Activated T-helper 1 cell treated with Interleukin-2 at 50 U/mL for 16 hours (primary cell): ENCODE results near the gene BHLHA15.
"Not testable (repeated sequence)": the region's sequence is repeated elsewhere in the genome, so short reads cannot be mapped to it uniquely, and the experiment has no call there.

Experiments used
- DNase-seq: peaks from one replicate; pipeline ENCODE4 v3.0.0-alpha.2; 2020; ENCODE audit warnings: low read depth

Gene BHLHA15

DNA sequence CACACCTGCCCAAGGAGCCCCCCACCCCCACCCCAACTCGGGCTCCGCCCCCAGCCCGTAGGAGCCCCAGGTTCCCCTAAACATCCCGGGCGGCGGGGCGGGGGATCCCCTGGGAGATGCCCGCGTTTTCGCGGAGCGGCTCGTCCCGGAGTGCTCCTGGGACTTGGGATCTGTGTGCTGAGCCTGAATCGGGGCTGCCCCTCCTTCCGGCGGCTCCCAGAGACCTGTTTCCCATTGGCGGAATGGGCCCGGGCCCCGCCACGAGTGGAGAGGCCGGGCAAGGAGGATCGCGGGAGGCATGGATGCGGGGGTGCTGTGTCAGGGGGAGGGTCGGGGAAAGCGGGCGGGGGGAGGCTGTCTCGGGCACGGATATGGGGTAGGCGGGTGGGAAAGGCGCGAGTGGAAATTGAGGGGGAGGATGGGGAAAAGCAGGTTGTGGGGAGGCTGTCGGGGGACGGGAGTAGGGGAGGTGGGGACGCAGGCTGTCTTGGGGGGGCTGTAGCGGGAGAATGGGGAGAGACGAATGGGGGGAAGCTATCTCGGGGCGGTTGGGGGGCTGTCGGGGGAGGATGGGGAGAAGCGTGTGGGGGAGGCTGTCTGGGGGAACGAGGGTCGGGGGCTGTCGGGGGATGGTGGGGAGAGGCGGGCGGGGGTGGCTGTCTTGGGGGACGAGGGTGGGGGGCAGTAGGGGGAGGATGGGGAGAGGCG is 572 bp upstream of the BHLHA15 start:
- DNase-seq: no peak

DNA sequence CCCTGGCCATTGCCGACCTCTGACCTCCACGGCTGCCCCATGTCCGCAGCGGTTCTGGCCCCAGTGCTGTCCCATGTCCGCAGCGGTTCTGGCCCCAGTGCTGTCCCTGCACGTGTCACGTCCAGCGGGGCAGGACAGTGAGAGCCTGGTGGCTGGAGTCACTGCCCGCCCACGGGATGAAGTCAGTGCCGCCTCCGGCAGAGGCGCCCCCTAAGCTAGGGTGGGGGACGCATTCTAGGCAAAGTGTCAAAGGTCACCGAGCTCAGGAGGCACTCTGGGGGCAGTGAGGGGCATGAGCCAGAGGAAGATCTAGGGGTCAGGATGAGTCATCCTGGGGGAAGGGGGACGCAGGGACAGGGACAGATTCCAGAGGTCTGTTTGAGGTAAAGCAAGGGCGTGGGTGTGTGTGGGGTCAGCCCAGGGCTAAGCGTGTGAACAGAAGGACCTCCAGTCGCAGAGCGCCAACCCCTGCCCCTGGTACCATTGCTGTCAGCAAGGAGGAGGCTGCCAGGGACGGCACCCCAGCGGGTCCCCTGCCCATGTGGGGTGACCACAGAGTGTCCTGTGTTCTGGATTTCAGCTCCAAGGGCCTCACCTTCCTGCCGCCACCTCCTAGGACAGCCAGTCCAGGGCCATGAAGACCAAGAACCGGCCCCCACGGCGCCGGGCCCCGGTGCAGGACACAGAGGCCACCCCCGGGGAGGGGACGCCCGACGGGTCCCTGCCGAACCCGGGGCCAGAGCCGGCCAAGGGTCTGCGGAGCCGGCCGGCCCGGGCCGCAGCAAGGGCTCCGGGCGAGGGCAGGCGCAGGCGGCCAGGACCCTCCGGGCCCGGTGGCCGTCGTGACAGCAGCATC is 665 bp downstream of the BHLHA15 start:
- no peak for DNase-seq

DNA sequence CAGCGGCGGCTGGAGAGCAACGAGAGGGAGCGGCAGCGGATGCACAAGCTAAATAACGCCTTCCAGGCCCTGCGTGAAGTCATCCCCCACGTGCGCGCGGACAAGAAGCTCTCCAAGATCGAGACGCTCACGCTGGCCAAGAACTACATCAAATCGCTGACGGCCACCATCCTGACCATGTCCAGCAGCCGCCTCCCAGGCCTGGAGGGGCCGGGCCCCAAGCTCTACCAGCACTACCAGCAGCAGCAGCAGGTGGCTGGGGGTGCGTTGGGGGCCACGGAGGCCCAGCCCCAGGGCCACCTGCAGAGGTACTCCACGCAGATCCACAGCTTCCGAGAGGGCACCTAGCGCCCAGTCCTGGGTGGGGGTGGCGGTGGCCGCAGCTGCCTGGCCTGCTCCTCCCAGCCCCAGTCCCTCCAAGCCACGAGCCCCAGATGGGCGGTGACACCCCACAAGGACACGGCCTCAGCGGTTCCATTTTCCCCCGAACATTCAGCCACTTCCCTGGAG is 1.3 kb downstream of the BHLHA15 start:
- DNase-seq: no peak

DNA sequence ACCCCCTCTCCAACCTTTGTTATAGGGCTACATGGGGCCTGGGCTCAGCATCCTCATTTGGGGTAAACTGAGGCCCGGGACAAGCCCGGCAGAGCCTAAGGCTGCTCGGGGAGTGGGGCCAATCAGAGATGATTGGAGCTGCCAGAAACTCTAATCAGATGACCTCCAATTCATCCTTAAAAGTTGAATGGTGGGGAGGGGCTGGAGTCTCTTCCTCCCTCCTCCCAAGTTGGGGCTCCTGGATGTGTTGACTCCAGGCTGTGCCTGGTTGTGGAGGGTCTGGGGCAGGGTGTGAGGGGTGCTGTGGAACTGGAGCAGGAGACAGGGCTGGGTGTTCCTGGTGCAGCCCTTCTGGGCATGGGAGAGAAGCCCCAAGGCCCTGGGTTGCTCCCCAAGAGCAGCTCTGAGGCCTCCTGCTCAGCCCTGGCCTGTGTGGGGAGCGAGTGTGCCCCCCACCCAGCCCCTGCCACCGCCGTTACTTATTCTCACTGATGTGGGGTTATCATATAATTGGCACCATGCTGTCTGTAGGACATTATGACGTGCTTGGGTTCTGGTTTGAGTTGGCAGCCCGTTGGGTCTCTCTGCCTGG is 2.2 kb downstream of the BHLHA15 start:
- no peak for DNase-seq

DNA sequence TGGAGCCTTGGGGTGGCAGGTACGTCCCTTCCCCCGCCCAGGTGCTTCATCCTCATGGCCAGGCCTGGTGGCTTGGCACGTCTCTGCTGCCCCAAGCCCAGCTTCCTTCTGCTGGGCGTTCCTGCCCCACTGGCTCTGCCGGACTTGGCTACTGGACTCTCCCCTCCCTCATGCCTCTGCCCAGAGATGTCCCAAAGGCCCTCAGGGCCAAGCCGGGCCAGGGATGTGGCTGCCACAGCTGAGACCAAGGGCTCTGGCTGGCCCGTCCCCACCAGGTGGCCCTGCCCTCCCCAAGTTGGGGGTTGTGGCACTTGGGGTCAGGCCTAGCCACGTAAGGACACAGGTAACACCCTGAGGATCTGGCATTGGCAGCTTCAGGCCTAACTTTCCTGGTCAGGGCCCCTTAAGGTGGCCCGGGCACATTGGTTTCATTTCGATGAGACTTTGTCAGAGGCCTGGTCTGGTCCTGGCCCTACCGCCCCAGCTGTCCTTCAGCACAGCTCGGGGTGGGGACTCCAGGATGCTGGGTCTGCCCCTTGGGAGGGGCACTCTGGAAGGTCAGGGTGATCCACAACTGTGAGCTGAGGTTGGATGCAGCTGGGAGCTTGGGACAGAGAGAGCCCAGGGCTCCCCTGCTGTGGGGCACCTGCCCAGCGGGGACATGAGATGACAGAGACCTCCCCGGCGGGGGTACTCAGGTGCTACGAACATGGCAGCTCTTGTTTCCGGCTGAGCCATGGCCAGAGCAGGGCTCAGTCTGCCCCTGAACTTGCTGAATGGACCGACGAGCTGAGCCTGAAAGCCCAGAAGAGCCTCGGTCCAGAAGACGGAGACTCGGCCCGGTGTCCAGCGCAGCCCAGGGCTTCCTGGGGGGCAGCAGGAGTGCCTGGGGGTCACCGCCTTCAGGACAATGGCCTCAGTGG is 2.9 kb downstream of the BHLHA15 start:
- DNase-seq: no peak

DNA sequence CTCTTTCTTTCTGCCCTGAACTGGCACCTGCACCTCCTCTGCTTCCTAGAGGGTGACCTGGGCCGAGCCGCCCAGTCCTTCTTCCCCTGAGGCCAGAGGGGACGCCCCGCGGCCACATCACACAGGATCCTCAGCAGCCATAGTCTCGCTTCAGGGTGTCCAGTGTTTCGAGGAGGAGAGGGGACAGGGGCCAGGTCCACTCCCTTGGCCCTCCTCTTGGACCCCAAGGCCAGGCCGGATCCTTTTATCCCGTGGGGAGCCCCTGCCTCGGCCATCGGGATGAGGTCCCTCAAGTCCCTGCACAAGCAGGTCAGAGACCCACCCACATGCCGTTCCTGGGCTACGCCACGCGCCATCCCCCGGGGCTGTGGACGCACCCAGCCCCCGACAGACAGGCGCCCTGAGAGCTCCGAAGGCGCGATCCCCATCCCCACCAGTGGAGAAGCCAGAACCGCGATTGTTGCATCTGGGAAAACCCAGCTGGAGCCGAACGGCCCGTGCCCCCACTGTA is 3.6 kb downstream of the BHLHA15 start:
- no peak for DNase-seq

DNA sequence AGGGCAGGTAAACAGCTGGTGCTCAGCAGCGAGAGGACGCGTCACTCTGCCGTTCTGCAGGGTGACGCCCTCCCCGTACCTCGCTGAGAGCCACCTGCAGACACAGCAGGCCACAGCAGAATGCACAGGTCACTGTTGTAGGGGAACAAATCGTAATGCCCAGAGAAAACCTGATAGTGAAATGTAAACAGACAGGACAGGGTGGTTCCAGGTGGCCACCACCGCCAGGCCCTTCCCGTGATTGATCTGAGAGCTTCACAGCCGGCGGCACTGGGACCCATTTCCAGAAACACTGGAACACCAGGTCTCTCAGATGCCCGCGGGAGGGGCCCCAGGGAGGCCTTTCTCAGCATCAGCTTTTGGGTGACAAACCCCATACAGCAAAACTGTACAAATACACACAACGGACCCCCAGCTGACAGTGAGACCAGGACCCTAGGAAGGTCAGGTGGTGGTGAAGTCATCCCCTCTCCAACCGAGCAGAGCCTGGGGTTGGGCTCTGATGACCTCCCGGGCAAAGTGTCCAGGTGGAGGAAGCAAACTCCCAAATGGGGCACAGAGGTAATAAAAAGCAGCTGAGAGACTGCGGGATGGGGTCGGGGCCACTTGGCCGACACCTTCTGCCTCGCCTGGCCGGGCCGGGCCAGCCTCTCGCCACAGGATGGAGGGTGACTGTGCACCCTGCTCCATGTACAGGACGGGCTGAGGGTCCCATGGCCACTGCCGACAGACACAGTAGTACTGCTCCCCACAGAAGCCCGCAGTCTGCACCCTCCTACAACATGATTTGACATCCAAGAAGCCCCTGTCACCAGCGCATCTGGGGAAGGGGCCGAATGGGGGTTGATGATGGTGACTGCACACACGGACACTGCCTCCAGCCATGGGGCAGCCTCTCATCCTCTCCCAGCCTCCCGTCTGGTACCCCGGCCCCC is 4.6 kb downstream of the BHLHA15 start:
- DNase-seq: no peak

DNA sequence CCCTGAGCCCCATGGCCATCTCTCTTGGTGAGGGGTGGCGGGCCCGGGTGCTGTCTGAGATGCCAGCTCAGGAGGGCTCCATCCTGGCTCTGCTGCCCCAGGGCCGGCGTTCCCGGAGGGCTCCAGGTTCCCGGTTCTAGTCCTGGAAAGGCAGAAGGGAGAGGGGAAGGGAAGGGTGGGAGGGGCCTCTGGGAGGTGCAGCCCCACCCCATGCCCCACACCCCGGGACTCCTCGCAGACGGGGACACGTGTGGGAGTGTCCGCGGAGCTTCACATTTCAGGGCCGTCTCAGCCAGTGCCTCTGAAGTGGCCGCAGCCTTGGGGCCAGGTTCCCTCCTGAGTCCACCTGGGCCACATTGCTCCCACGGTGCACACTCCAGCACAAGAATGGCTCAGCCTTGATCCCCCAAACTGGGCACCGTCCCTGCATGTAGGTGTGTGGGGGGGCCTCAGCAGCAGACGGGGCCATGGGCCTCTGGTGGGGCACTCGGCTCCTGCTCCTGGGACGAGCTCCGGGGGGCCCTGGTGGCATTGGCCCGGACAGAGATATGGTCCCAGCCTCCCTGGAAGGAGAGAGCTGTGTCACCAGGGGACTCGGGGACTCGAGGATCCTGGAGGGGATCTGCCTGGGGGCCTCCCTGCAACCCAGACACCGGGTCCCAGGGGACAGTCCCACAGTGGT is 5.8 kb downstream of the BHLHA15 start:
- no peak for DNase-seq

DNA sequence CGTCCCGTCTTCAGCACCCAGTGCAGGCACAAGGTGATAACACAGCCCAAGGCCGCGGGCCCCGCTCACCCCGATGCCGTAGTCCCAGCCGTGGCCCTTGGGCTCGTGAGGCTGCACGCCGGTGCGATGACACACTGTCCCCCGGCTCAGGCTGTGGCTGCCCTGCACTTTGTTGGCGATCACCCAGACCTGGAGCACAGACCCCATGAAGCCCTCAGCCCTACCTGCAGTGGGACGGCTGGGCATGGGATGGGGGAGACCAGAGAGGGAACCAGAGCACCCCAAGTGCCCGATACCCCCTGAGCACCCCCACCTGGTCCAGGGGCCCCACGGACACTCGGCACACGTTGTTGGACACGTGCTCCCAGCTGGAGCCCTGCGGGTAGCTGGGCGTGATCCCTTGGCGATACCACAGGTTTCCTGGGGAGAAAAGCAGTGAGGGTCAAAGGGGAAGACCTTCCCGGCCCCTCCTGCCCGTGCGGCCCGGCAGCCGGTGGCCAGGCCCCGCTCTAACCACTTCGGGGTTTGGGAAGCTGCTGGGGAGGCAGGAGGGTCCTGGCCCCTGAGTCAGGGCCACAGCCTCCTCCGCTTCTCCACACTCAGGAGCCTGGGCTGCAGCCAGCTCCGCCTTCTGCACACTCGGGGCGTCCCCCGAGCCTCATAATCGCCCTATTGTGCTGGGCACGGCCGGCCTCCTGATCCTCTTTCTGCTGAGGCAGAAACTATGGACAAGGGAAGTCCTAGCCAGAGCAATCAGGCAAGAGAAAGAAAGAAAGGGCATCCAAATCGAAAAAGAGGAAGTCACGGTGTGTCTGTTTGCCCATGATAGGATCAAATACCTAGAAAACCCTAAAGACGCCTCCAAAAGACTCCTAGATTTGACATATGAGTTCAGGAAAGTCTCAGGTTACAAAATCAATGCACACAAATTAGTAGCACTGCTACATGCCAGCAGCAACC is 6.7 kb downstream of the BHLHA15 start:
- DNase-seq: no peak

DNA sequence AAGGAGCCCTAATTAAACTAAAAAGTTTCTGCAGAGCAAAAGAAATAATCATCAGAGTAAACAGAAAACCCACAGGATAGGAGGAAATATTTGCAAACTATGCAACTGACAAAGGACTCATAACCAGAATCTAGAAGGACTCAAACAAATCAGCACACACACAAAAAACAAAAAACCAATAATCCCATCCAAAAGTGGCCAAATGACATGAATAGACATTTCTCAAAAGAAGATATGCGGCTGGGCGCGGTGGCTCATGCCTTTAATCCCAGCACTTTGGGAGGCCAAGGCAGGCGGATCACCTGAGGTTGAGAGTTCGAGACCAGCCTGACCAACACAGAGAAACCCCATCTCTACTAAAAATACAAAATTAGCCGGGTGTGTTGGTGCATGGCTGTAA is 8.1 kb downstream of the BHLHA15 start:
- DNase-seq: not testable (repeated sequence)

DNA sequence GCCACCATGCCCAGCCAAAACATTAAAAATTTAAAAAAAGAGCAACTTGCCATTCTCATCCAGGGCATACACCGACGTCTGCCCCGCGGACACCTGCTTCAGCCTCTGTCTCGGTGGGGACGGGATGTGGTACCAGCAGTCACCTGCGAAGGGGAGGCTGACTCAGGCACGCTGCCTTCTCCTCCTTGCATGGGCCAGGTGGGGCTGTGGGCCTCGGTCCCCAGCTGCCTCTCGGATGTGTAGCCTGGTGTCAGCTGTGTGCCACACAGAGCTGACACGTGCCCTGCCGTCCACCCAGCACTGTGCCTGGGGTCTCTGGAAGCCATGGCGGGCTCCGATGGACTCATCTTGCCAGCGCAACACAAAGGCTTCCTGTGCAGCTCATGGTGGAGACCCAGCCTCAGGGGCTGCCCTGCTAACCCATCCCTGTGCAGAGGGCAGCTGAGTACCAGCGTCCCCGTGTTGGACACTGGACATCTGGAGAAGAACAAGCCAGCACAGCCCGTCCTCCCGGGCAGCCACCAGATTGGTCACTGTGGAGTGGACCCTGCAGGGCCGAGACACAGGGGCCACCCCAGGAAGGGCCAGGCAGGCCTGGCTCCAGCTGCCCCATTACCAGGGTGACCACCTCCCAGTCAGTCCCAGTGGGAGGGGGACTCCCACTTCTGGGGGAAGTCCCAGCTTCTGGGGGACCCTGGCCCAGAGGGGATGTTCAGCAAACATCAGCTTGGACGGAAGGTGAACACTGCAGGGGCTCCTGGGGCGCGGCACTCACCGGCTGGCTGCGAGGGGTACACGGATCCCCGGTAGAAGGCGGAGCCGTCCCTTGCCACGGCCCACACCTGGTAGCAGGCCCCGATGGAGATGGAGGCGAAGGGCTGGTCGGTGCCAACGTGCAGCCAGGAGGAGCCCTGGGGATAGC is 10.6 kb downstream of the BHLHA15 start:
- no peak for DNase-seq

DNA sequence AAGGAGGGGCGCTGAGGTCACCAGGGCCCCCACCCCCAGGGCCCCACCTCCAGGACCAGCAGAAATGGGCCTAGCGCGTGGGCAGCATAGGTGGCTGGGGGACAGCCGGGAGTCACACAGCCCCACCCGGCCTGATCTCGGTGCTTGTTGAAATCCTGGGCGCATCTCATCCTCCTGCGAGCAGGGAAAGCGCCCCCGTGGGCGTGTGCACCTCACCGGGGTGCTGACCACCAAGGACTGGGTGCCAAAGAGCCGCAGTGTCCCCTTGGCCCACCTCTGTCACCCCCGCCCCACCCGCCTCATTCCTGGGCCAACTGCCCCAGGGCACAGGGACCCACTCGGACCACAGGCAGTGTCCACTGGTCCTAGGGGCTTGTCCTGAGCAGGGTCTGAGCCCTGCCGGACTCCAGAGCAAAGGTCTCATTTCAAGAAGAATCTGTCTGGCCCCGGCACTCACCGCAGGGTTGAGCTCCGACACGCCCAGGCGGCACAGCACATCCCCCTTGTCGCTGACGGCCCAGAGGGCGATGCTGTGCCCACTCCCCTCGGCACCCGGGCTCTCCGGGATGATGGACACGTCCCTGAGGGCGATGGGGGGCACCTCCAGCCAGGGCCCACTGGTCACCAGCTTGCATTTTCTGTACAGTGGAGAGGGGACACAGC is 11.4 kb downstream of the BHLHA15 start:
- no peak for DNase-seq

DNA sequence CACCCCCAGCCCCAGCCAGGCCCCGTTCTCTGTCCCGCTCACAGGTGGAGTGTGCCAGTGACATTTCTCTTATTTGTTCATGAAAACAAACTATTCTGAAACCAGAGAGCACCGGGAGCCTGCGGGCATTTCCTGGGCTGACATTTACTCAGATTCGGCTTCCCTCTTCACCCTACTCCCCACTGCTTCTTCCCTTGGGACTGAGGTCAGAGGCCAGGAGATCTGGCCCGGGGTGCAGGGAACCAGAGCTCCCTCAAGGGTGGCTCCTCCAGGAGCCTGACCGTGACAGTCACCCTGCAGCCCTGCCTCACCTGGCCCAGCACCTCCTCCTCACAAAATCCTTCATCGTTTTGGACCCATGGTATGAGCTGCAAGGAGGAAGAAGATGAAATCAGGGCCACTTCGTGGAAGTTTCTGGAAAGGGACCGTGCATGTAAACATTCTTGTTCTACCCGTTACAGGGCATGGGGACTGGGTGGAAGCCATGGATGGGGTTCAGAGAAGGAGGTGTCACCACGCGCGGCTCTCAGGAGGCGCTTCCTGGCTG is 12.2 kb downstream of the BHLHA15 start:
- no peak for DNase-seq

DNA sequence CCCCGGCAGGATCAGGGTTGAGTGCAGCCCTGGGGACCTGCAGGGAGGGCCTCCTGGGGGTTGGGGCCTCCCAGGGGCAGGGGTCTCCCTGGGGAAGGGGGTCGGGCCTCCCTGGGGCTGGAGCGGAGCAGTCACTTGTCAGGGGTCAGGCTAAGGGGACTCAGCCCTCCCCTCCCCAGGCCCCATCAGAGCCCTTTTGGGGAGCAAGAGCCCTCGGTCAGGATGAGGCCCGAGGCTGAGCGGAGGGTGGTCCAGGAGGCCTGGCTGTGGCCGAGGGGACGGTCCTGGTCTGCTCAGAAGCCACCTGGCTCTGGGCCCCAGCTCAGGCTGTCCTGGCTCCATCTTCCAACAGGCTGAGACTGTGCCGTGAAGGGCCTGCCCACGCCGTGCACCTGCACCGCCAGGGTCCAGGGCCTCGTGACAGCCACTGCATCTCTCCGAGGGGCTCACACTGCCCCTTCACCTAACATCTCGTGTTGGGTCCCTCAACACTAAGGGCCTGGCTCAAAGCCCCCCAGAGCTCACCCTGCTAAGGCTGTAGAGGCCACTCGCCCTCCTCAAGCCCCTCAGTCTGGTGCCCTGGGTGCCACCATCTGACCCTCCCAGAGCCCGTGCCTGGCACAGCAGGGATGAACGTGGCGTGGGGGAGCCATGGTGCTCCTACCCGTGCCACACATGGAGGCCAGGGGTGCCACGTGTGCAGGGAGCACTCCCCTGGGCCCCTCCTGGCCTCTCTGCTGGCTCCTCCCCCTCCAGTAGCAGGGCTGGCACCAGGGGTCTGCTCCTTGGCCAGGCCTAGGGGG is 12.9 kb downstream of the BHLHA15 start:
- DNase-seq: no peak

DNA sequence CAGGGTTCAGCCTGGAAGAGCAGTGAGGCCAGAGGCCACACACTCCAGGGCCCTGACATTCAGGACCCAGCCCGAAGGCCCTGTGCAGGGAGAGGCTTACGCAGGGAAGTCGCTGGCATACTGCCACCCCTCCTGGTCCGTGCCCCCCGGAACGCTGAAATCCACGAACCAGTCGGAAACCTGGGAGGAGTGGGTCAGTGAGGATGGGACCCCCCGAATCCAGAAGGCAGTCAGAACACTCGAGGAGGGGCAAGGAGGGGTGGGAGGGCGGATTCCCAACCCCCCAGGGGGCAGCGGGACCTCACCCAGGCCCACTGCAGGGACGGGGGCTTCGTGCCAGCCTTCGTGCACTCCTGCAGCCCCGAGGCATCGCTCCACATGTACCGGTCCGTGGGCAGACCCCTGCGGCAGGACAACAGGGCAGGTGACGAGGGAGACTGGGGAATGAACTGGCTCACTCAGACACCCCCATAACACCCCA is 13.5 kb downstream of the BHLHA15 start:
- DNase-seq: no peak
